Osteoblast (primary cell): ENCODE results near the gene CADPS2. TPM values are rescaled to one million over a fixed set of nuclear protein-coding genes. Genes with fewer than 3 reads are reported as not detected.

Experiments used
- DNase-seq: peaks from one replicate; pipeline ENCODE4 v3.0.0; 2011; ENCODE audit warnings: low spot score, mixed read lengths; ENCODE audit not compliant: insufficient read length; ENCODE audit errors: missing footprints
- H2AFZ ChIP-seq: 2 replicates; pipeline ENCODE4 v1.6.0; 2011; ENCODE audit warnings: mild to moderate bottlenecking, low read length
- H3K27ac ChIP-seq: 2 replicates; pipeline ENCODE4 v1.5.1; 2011; ENCODE audit warnings: mild to moderate bottlenecking, low read depth, low read length, moderate library complexity
- H3K27me3 ChIP-seq: 2 replicates; pipeline ENCODE4 v1.6.0; 2012; ENCODE audit warnings: mild to moderate bottlenecking, control low read depth, inconsistent platforms, low read length, moderate library complexity; ENCODE audit not compliant: insufficient read depth
- H3K36me3 ChIP-seq: 2 replicates; pipeline ENCODE4 v1.5.1; 2011; ENCODE audit warnings: mild to moderate bottlenecking, low read length, control low read depth, moderate library complexity; ENCODE audit not compliant: insufficient read depth
- H3K4me1 ChIP-seq: 2 replicates; pipeline ENCODE4 v1.5.1; 2011; ENCODE audit warnings: mild to moderate bottlenecking, low read length, control low read depth, moderate library complexity; ENCODE audit not compliant: insufficient read depth
- H3K4me2 ChIP-seq: 2 replicates; pipeline ENCODE4 v1.6.0; 2011; ENCODE audit warnings: mild to moderate bottlenecking, low read length; ENCODE audit not compliant: insufficient read depth
- H3K4me3 ChIP-seq: fragments of 200-600 bp; sonication (generic); 3 replicates; pipeline ENCODE4 v1.5.1; 2012; ENCODE audit warnings: mild to moderate bottlenecking, low read length, inconsistent platforms; ENCODE audit not compliant: insufficient read depth
- H3K79me2 ChIP-seq: 2 replicates; pipeline ENCODE4 v1.6.0; 2012; ENCODE audit warnings: mild to moderate bottlenecking, low read length, control low read depth, inconsistent platforms; ENCODE audit not compliant: insufficient read depth
- H3K9me3 ChIP-seq: 2 replicates; pipeline ENCODE4 v1.5.1; 2011; ENCODE audit warnings: low read depth, low read length, control low read depth
- H4K20me1 ChIP-seq: 2 replicates; pipeline ENCODE4 v1.6.0; 2012; ENCODE audit warnings: mild to moderate bottlenecking, low read length, control low read depth; ENCODE audit not compliant: insufficient read depth
- CTCF ChIP-seq: IDR thresholded peaks from 2 replicates; pipeline ENCODE4 v1.5.1; 2011; ENCODE audit warnings: mild to moderate bottlenecking, low read depth, low read length, moderate library complexity; ENCODE audit errors: extremely low read depth
- total RNA-seq: library from RNA; depleted of rRNA; stranded (reverse); fragments of >200 nt; gene quantifications from 2 replicates; pipeline ENCODE4 v1.2.3, GENCODE V29; 2012

The CADPS2 gene
- total RNA-seq, 1 donor, result 21.7 TPM

GRCh38 chr7:122306320-122307227 is 579.7 kb downstream of the CADPS2 start:
- Histone ChIP-seq H3K4me3 (no peak overlapping the region), H3K27ac (no peak overlapping the region), H3K9me3 (no peaks in the 10 kb centered on the region), H2AFZ (no peak overlapping the region), H3K27me3 (peaks cover 98% of the 10 kb centered on the region), H3K79me2 (no peaks in the 10 kb centered on the region), H3K4me2 (no peak overlapping the region), H3K36me3 (no peaks in the 10 kb centered on the region), H3K4me1 (no peaks in the 10 kb centered on the region), H4K20me1 (no peaks in the 10 kb centered on the region)
- peak; percentile 79 for DNase-seq
- TF ChIP-seq CTCF, result no peak

GRCh38 chr7:122305475-122306319 is 580.6 kb downstream of the CADPS2 start:
- H3K4me3 ChIP-seq, result no peak overlapping the region
- H3K79me2 ChIP-seq, result no peaks in the 10 kb centered on the region
- no peak overlapping the region for H2AFZ ChIP-seq
- no peaks in the 10 kb centered on the region for H3K4me1 ChIP-seq
- no peak for TF ChIP-seq CTCF
- H3K4me2 ChIP-seq, result no peak overlapping the region
- no peak overlapping the region for H3K27ac ChIP-seq
- no peaks in the 10 kb centered on the region for H3K9me3 ChIP-seq
- no peaks in the 10 kb centered on the region for H3K36me3 ChIP-seq
- H3K27me3 ChIP-seq, result peaks cover 98% of the 10 kb centered on the region
- no peaks in the 10 kb centered on the region for H4K20me1 ChIP-seq
- DNase-seq, result peak; percentile 85

GRCh38 chr7:122304996-122305421 is 581.3 kb downstream of the CADPS2 start:
- Histone ChIP-seq H3K4me2 (no peak overlapping the region), H3K4me3 (no peak overlapping the region), H4K20me1 (no peaks in the 10 kb centered on the region), H2AFZ (no peak overlapping the region), H3K4me1 (no peaks in the 10 kb centered on the region), H3K36me3 (no peaks in the 10 kb centered on the region), H3K27ac (no peak overlapping the region), H3K27me3 (peaks cover 98% of the 10 kb centered on the region), H3K79me2 (no peaks in the 10 kb centered on the region), H3K9me3 (no peaks in the 10 kb centered on the region)
- peak; percentile 75 for DNase-seq
- TF ChIP-seq CTCF, result no peak
